GM18868 (cell line): ENCODE results near the gene MAP3K6.
A peak's percentile ranks its signal among the peaks of the same experiment; 100 is the strongest.
"Not testable (repeated sequence)": the region's sequence is repeated elsewhere in the genome, so short reads cannot be mapped to it uniquely, and the experiment has no call there.

Experiments
- ATAC-seq: cut with Tn5 transposase; IDR thresholded peaks from one replicate; pipeline ENCODE4 v1.9.1; 2021; ENCODE audit warnings: mild to moderate bottlenecking, moderate library complexity; ENCODE audit not compliant: unreplicated experiment

The MAP3K6 gene

DNA sequence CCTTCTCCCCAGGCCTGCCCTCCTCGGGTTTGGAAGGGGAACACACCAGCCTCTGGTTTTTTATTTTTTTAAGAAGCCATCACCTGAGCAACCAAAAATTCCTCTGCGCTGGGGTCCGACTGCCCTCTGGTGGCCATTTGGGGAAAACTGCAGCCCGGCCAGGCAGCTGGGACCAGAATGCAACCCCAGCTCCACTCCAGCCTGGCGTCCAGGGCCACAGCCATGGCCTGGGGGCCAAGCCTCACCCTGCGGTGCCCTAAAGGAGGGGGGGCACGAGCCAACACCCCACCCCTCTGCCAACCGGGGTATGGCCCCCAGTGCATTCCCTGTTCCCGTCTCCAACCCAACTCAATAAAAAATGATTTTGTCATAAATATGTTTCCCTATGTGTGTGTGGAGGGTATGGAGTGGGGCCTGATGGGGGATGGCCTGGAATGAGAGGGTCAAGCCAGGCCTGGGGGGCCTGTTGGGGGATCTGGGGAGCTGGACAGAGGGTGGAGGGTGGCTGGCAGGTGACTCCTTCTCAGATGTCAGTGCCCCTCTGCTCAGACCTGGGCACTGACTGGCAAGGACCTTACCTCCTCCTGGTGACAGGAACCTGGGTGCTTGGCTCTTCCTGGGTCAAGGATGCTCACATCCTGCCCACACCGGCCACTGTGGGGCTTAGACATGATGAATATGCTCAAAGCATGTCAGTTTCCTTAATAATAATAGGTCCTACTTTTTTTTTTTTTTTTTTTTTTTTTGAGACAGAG is 28.9 kb upstream of the MAP3K6 start:
- ATAC-seq: no peak

DNA sequence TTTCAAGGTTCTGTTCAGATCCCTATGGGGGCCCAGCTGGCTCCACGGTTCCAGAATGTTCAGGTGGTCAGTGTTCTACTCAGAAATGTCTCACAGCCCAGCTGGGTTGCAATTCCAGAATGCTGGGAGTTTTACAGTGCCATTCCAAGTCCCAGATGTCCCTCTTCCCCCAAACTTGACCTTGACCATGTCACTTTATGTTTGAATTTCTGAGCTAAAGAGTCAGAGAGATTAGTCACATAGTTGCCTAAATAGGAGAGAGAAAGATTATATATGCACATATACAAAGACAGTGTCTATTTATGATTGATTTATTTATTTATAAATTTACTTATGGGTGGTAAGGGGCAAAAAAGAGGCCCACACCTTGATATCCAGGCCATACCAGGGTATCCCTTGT is 28.2 kb upstream of the MAP3K6 start:
- ATAC-seq: no peak

DNA sequence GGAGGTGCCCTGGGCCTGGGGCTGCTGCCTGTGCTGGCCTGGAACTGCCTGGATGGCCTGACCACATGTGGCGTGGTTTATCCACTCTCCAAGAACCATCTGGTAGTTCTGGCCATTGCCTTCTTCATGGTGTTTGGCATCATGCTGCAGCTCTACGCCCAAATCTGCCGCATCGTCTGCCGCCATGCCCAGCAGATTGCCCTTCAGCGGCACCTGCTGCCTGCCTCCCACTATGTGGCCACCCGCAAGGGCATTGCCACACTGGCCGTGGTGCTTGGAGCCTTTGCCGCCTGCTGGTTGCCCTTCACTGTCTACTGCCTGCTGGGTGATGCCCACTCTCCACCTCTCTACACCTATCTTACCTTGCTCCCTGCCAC is 27.5 kb upstream of the MAP3K6 start:
- ATAC-seq: no peak

DNA sequence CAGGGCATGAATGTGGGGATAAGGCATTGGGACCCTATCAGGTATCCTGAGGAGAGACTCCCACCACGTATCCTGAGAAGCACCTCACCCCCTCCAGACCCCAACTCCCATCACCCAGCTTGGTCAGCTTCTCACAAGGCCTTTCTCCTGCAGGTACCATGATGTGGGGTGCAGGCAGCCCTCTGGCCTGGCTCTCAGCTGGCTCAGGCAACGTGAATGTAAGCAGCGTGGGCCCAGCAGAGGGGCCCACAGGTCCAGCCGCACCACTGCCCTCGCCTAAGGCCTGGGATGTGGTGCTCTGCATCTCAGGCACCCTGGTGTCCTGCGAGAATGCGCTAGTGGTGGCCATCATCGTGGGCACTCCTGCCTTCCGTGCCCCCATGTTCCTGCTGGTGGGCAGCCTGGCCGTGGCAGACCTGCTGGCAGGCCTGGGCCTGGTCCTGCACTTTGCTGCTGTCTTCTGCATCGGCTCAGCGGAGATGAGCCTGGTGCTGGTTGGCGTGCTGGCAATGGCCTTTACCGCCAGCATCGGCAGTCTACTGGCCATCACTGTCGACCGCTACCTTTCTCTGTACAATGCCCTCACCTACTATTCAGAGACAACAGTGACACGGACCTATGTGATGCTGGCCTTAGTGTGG is 27.0 kb upstream of the MAP3K6 start:
- no peak for ATAC-seq

DNA sequence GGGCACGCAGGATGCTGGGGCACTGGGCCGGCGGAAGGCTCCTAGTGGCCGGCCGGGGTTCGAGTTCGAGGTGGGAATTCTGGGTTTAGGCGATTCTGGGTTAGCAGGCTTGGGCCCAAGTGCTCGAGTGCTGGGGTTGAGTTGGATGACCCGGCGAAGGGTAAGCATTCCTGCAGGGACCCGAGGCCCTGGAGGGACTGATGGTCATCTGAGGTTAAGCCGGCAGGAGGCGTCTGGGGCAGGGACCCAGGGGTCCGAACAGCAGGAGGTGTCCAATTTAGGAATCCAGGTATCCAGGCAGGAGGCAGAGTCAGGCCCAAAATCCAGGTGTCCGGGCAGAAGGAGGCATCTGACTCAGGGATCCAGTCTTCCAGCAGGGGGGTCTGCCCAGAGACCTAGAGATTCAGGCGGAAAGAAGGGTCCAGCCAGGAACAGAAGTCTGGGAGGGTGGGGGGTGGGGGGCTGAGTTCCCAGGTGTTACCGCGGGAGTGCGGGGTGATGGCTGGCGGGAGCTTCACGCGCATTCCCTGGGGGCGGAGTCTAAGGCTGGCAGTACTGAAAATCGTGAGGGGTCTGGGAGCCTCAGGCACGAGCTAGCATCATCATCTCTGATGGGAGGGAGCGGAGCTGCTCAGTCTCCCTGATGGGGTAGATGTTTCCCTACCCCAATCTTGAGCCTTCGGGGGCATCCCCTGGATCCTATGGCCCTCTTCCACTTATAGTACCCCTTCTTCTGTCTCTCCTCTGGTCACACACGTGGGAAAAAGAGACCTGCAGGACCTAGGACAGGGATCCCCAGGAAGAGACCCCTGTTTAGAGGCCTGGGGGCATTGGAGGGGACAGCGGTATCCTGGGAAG is 26.2 kb upstream of the MAP3K6 start:
- ATAC-seq: no peak

DNA sequence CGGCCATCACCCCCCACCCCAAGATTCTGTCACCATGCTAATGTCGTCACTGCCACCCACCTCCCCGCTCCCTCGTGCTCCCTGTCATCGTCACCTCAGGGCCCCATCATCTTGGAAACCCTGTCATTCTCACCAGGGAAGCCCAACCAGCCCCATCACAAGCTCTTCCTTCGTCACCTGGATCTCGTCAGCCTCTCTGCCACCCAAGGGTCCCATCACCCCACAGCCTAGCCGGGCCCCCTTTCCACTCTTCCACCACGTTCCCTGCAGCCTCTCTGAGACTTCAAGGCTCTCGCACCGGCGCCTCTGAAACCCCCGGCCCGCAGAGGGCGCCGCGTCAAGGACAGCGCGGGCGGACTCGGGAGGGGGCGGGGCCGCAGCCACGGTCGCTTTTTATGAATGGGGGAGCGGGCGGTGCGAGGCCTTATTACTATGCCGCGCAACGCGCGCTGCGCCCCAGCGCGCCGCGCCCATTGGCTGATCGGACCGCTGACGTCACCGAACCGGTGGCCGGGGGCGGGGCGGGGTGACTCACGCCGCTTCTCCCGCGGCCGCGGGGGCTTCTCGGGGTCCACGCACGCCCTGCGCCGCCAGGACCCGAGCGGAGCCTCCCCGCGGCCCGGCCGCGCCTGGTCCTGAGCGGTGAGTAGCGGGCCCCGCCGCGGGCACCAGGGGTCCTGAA is 25.5 kb upstream of the MAP3K6 start, which contains the start of gene GPR3:
GPR3 (plus strand) TSS at position 527 of the 682 bp plus-strand sequence. CDS start 1,177 bp downstream, outside the sequence.
- ATAC-seq: peak; percentile 74

DNA sequence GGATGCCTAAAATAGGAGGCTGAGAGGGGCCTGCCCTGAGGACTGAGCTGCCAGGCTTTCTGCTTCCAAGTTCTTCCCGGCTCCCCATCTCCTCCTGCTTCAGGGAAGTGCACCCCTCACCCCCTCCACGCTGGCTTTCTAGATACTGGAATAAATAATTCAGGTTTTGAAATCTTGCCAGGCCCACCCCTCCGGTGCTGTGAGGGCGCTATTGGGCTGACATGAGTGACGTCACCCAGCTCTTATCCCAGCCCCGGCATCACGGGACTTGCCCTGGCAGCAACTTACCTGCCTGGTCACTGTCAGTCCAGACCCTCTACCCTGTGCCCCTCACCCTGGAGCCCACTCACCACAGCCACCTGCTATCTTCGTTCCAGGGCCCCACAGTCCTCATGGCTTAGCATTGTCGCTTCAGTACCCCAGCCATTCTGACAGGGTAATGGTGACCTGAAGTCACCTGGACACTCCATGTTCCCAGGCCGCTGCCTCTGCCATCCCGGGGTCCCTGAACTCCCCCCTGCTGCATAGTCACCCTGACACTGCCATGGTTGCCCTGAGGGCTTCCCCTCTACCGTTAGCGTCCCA is 24.8 kb upstream of the MAP3K6 start:
- ATAC-seq: no peak

DNA sequence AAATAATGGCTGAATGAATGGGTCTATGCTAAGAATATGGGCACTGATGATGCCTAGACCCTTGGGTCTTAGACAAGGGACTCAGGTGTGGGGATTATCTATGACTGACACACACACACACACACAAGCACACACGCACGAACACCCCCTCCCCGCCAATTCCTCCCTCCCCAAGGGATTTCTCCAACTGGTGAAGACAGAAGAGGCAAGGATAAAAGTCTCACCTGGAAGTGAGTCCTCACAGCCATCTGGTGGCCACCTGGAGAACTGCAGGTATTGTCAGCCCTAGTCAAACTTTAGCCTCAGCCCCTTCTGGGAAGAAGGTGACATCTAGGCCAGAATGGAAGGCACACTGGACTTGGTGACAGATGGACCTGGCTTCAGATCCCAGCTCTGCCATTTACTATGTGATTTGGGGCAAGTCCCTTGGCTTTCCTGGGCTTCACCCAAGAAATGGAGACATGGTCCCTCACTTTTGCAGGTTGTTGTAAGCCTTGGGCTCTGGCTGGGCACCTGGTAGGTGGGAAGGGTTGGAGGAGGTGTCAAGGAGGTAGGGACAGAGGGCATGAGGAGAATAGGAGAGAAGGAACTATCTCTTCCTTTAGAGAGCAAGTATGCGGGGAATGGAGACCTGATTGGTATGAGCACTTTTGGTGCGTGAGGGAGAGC is 21.7 kb upstream of the MAP3K6 start:
- ATAC-seq: no peak

DNA sequence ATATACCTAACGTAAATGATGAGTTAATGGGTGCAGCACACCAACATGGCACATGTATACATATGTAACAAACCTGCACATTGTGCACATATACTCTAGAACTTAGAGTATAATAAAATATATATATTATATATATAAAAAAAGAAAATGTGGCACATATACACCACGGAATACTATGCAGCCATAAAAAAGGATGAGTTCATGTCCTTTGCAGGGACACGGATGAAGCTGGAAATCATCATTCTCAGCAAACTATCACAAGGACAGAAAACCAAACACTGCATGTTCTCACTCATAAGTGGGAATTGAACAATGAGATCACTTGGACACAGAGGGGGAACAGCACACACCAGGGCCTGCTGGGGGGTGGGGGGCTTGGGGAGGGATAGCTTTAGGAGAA is 18.0 kb upstream of the MAP3K6 start:
- not testable (repeated sequence) for ATAC-seq

DNA sequence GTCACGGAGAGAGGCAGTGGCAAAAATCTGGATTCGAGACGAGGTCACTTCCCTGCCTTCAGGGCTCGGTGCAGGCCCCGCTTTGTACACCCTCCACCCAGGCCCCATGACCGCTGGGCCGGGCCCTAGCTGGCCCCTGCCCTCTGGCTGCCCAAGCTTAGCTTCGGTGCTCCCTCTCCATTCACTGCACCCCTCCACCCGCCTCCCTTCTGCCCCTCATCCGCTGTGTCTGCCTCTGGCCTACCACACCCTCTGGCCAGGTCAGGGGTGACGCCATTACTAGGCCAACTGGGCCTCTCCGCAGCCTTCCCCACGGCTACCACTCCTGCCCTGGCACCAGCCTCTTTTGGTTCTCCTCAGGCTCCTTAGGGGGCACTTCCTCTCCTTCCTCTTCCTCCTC is 16.9 kb upstream of the MAP3K6 start:
- ATAC-seq: no peak

DNA sequence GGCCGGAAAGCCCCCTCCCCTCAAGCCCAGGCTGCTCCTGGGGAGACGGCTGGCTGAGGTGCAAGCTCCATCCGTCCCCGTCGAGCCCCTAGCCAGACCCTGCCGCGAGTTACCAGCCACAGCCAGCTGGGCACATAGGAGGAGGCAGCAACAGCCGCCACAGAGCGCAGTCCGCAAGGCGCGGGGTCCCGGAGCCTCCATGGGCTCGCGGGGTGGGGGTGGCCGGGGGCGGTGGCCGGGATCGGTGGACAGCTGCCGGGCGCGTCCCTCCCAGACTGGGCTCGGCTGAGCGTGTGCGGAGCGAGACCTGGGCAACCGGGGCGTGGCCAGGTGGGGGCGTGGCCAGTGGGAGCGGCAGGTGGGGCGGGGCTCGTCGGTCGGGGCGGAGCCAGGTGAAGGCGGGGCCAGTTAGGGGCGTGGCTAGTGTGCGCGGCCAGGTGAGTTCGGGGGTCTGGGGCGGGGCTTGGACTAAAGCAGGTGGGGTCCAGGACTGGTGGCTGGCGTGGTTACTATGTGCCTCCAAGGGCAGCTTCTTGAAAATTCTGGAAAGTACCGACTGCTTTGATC is 16.4 kb upstream of the MAP3K6 start, which contains the start of gene CD164L2:
CD164L2 (minus strand) TSS at position 295 of the 567 bp plus-strand sequence; CDS start at position 201, 94 bp downstream.
- ATAC-seq: no peak

DNA sequence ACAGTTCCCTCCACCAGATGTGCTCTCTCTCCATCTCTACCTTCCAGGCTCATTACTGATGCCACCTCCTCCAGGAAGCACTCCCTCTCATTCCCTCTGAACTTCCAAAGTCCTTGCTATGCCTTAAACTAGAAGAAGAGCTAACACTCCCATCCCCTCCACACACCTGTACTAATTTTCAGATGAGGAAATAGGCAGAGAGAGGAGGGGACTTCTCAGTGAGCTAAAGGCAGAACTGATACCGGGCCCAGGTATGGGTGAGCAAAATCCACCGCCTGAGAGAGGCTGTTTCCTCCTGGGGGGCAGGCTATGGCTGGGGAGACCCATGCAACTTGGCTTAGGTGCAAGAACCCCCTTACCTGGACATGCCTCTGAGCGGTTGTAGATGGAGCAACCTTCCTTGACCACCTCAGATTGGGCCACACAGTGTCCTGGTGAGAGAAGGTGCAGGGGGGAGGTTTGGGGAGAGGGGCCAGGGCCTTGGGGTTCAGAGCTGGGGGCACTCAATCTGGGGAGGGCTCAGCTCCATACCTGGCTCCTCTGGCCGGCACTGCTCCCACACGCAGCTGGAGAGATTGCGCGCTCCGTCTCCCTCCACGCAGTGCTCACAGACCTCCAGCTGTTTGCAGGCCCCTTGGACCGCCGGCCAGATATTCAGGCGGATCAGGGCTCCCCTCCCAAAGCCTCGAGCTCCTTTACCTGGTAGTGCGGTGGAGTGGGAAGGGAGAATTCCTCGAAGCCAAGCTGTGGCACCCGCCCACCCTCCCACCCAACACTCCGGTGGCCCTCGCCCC is 15.4 kb upstream of the MAP3K6 start:
- ATAC-seq: no peak

DNA sequence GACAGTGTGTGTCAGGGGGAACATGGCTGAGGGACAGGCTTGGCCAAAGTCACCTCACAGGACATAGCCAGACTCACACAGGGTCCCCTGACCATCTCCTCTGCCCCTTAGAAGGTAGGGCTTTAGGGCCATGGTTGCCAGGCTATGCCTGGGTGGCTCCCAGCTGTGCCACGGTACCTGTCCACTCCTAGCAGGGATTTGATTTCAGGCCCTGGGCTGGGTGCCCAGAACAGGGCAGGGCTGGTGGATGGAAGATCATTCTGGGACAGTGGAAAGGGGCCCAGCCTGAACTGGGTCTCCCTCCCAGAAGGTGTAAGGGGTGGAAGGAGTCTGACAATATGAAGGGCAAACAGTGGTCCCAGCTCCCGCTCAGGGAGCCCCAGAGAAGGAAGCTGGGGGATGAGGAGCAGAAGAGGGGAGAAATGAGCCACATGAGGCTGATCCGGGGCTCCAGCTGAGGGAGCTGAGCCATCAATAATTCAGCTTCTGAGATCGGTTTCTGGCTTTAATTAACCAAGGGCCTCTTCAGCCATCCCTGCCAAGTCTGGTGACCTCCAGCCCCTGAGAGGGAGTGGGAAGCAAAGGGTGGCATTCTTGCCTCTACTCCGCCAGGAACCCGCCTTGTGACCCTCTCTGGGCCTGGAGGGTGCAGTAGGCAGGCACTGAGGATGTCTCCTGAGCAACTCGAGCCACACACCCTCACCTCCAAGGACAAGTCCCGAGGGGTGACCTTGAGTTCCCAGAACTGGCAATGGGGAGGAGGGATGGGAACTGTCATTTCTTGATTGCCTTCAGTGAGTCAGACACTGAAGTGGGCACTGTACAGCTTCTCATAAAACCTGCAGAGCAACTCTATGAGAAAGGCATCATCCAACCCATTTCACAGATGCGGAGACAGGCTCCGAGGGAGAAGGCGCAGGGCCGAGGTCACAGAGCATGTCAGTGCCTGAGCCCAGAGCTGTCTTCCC is 14.3 kb upstream of the MAP3K6 start:
- no peak for ATAC-seq

DNA sequence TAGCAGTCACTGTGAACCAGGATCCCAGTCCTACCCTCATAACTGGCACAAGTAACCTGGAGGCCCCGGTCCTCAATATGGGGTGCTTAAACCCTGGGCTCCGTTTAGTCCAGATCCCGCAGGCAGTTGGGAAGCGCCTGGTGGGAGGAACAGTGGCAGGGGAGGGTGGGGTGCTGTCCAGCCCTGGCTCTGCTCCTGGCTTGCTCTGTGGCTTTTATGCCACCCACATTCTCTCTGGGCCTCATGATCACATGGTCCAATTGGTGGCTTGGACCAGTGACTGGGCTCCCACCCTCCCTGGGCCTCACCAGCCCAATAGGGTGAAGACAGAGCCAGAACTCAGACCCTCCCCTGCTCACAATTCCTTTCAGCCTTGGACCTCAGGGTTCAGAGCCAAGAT is 13.5 kb upstream of the MAP3K6 start:
- ATAC-seq: no peak

DNA sequence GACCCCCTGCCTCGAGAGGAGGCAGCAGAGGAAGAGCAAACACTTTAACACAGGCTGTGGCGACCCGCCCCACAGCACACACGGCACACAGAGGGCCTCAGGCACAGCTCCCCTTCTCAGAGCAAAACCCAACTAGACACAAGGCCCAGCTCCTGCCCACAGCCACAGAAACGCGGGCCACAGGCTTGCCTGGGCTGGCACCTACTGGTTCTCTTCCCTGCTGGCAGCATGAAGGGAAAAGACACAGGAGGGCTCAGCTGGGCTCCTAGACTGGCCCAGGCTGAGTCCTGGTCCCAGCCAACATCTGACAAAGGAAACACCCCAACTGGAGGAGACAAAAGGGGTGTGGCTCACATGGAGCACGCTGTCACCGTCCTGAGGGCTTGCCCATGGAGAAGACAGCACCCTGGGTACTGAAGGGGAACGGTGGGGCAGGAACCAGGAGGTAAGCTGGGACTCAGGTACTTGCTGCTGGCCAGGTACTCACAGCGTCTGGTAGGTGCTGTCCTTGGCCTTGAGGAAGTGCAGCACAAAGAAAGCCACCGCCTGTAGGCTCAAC is 12.9 kb upstream of the MAP3K6 start:
- ATAC-seq: no peak

DNA sequence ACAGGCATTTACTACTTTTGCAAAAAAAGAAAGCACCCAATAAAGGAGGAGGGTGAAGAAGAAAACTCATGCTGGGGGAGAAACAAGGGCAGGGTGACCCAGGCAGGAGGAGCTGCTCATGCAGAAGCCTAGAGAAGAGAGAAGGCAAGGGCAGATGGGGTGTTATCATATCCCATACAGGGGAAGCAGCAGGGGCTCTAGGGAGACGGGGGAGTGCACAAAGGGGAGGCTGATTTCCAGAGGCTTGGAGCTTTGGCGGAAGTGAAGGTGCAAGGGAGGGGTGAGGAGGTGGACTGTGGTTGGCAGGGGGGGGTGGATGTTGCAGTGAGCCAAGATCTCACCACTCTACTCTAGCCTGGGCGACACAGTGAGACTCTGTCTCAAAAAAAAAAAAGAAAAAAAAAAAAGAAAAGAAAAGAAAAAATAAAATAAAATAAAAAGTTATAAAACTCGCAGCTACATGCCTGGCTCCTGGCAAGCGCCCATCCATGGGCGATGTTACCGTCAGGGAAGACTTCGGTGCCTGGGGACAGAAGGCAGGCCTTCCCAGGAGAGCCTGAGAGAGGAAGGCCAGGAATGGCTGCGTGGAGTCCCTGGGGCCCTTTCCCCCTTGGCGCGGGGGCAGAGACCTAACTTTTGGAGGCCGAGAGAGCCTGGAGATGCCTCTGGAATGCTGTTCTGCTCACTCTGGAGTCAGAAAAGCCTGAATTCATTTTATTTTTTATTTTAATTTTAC is 11.2 kb upstream of the MAP3K6 start:
- no peak for ATAC-seq
